IMR-90 (cell line): ENCODE measurements around the gene R3HDM2. TPM values are rescaled to one million over a fixed set of nuclear protein-coding genes. Genes with fewer than 3 reads are reported as not detected.

Experiments
- ATAC-seq: fragments of 200-7000 bp; cut with Tn5 transposase; 2 replicates; pipeline ENCODE4 v1.9.1; 2020; ENCODE audit warnings: low read depth, mild to moderate bottlenecking, moderate library complexity
- BruUV-seq: library from RNA; stranded (reverse); fragments of 400-500 nt; replicated peaks from 2 replicates; lab custom pipeline; 2021; lab: Mats Ljungman, UMichigan
- CTCF ChIA-PET: fragments of 300-600 bp; formaldehyde crosslinking; extraction: SDS; loops from one replicate; lab custom pipeline; 2021; ENCODE audit warnings: antibody characterized with exemption; lab: Yijun Ruan, JAX
- POLR2A ChIA-PET: fragments of 300-600 bp; sonication (Branson Sonifier 250); formaldehyde crosslinking; loops from one replicate; lab custom pipeline; 2022; ENCODE audit warnings: antibody characterized with exemption; ENCODE audit not compliant: unreplicated experiment; lab: Charles Lee
- DNase-seq: peaks from one replicate; pipeline ENCODE4 v3.0.0; 2013
- H2AFZ ChIP-seq: replicated peaks from 2 replicates; pipeline ENCODE3; 2013; ENCODE audit warnings: low read length, mild to moderate bottlenecking; ENCODE audit not compliant: poor library complexity
- H2AK5ac ChIP-seq: 2 replicates; pipeline ENCODE4 v1.6.1; 2013; ENCODE audit warnings: low read depth, low read length, inconsistent platforms
- H2AK9ac ChIP-seq: replicated peaks from 2 replicates; pipeline ENCODE3; 2013; ENCODE audit warnings: mild to moderate bottlenecking, low read depth, low read length, moderate library complexity; ENCODE audit not compliant: poor library complexity
- H2BK120ac ChIP-seq: 2 replicates; pipeline ENCODE4 v1.6.1; 2013; ENCODE audit warnings: low read depth, low read length, inconsistent platforms
- H2BK15ac ChIP-seq: 3 replicates; pipeline ENCODE4 v1.6.1; 2013; ENCODE audit warnings: low read depth, low read length, inconsistent platforms
- H2BK20ac ChIP-seq: 2 replicates; pipeline ENCODE4 v1.6.1; 2013; ENCODE audit warnings: low read depth, mild to moderate bottlenecking, inconsistent platforms, low read length, moderate library complexity
- H2BK5ac ChIP-seq: 2 replicates; pipeline ENCODE4 v1.6.1; 2013; ENCODE audit warnings: mild to moderate bottlenecking, low read depth, low read length, inconsistent platforms; ENCODE audit not compliant: poor library complexity, severe bottlenecking
- H3K14ac ChIP-seq: replicated peaks from 2 replicates; pipeline ENCODE4 v1.6.1; 2013; ENCODE audit warnings: low read depth, low read length, inconsistent platforms
- H3K18ac ChIP-seq: 2 replicates; pipeline ENCODE4 v1.6.1; 2013; ENCODE audit warnings: low read depth, low read length, control low read depth
- H3K23ac ChIP-seq: 2 replicates; pipeline ENCODE4 v1.6.1; 2013; ENCODE audit warnings: low read depth, low read length, inconsistent platforms
- H3K27ac ChIP-seq: 2 replicates; pipeline ENCODE4 v1.5.1; 2013; ENCODE audit warnings: mild to moderate bottlenecking, control low read depth, low read length; ENCODE audit not compliant: insufficient read depth
- H3K27me3 ChIP-seq: 2 replicates; pipeline ENCODE4 v1.6.1; 2013; ENCODE audit warnings: low read length; ENCODE audit not compliant: control insufficient read depth, insufficient read depth
- H3K36me3 ChIP-seq: 2 replicates; pipeline ENCODE4 v1.6.1; 2013; ENCODE audit warnings: low read length, mixed read lengths; ENCODE audit not compliant: control insufficient read depth, insufficient read depth
- H3K4ac ChIP-seq: 2 replicates; pipeline ENCODE4 v1.6.1; 2013; ENCODE audit warnings: low read depth, low read length, inconsistent platforms
- H3K4me1 ChIP-seq: 2 replicates; pipeline ENCODE4 v1.6.1; 2013; ENCODE audit warnings: low read length, mixed read lengths; ENCODE audit not compliant: control insufficient read depth, insufficient read depth
- H3K4me2 ChIP-seq: 2 replicates; pipeline ENCODE4 v1.6.1; 2013; ENCODE audit warnings: low read depth, mild to moderate bottlenecking, control low read depth, low read length, moderate library complexity
- H3K4me3 ChIP-seq: 2 replicates; pipeline ENCODE4 v1.5.1; 2013; ENCODE audit warnings: low read depth, mild to moderate bottlenecking, control low read depth, low read length, moderate library complexity; ENCODE audit not compliant: insufficient read depth
- H3K56ac ChIP-seq: 2 replicates; pipeline ENCODE4 v1.6.1; 2013; ENCODE audit warnings: low read length, inconsistent platforms; ENCODE audit not compliant: insufficient read depth; ENCODE audit errors: extremely low read depth
- H3K79me1 ChIP-seq, 2 experiments: 2 replicates each; pipeline ENCODE4 v1.6.1; 2013; ENCODE audit warnings: low read length in 2 of 2, inconsistent platforms in 1 of 2, low read depth in 1 of 2
- H3K9ac ChIP-seq: 2 replicates; pipeline ENCODE4 v1.6.1; 2013; ENCODE audit warnings: low read depth, low read length, control low read depth
- H3K9me1 ChIP-seq: 2 replicates; pipeline ENCODE4 v1.6.1; 2013; ENCODE audit warnings: low read length, inconsistent platforms; ENCODE audit not compliant: insufficient read depth
- H3K9me3 ChIP-seq: 2 replicates; pipeline ENCODE4 v1.6.1; 2013; ENCODE audit warnings: low read length; ENCODE audit not compliant: control insufficient read depth, insufficient read depth
- H4K20me1 ChIP-seq: 2 replicates; pipeline ENCODE4 v1.6.1; 2013; ENCODE audit warnings: low read length, inconsistent platforms; ENCODE audit not compliant: insufficient read depth
- H4K5ac ChIP-seq: 2 replicates; pipeline ENCODE4 v1.6.1; 2013; ENCODE audit warnings: mild to moderate bottlenecking, low read depth, low read length, control low read depth
- H4K8ac ChIP-seq, 2 experiments: 2 replicates each; pipeline ENCODE4 v1.6.1; 2013; ENCODE audit warnings: low read depth in 2 of 2, low read length in 2 of 2, control low read depth in 1 of 2, inconsistent platforms in 1 of 2
- H4K91ac ChIP-seq: 2 replicates; pipeline ENCODE4 v1.6.1; 2013; ENCODE audit warnings: low read depth, low read length, inconsistent platforms; ENCODE audit not compliant: insufficient read depth
- BHLHE40 ChIP-seq: fragments of 150-350 bp; IDR thresholded peaks from 2 replicates; pipeline ENCODE4 v1.6.1; 2016; ENCODE audit warnings: mild to moderate bottlenecking, low read depth, low read length
- CEBPB ChIP-seq: IDR thresholded peaks from 2 replicates; pipeline ENCODE4 v1.6.1; 2012; ENCODE audit warnings: low read depth, low read length, improper control_type of control experiment
- CHD1 ChIP-seq: IDR thresholded peaks from 2 replicates; pipeline ENCODE4 v1.6.1; 2012; ENCODE audit warnings: low read depth, low read length, improper control_type of control experiment
- CTCF ChIP-seq: conservative IDR thresholded peaks from 2 replicates; pipeline ENCODE4 v1.5.1; 2012; ENCODE audit warnings: mild to moderate bottlenecking, low read depth, low read length, improper control_type of control experiment
- ELK1 ChIP-seq: fragments of 150-350 bp; IDR thresholded peaks from 2 replicates; pipeline ENCODE4 v1.6.1; 2016; ENCODE audit warnings: low read depth, mild to moderate bottlenecking, low read length, moderate library complexity, borderline replicate concordance
- FOS ChIP-seq: fragments of 150-350 bp; IDR thresholded peaks from 2 replicates; pipeline ENCODE4 v1.6.1; 2016; ENCODE audit warnings: low read depth, low read length
- MAFK ChIP-seq: IDR thresholded peaks from 2 replicates; pipeline ENCODE4 v1.6.1; 2012; ENCODE audit warnings: low read depth, low read length, improper control_type of control experiment
- MAZ ChIP-seq: IDR thresholded peaks from 2 replicates; pipeline ENCODE4 v1.6.1; 2012; ENCODE audit warnings: low read depth, mild to moderate bottlenecking, low read length, improper control_type of control experiment, moderate library complexity, borderline replicate concordance
- MXI1 ChIP-seq: IDR thresholded peaks from 2 replicates; pipeline ENCODE4 v1.6.1; 2012; ENCODE audit warnings: low read depth, mild to moderate bottlenecking, low read length, moderate library complexity, borderline replicate concordance
- NFE2L2 ChIP-seq: fragments of 150-350 bp; IDR thresholded peaks from 2 replicates; pipeline ENCODE4 v1.6.1; 2016; ENCODE audit warnings: low read depth, mild to moderate bottlenecking, low read length
- POLR2A ChIP-seq: IDR thresholded peaks from 2 replicates; pipeline ENCODE4 v1.6.1; 2012; ENCODE audit warnings: mild to moderate bottlenecking, low read depth, low read length
- RAD21 ChIP-seq: IDR thresholded peaks from 2 replicates; pipeline ENCODE4 v1.6.1; 2012; ENCODE audit warnings: low read length, improper control_type of control experiment
- RCOR1 ChIP-seq: IDR thresholded peaks from 2 replicates; pipeline ENCODE4 v1.6.1; 2012; ENCODE audit warnings: mild to moderate bottlenecking, low read length, improper control_type of control experiment; ENCODE audit not compliant: insufficient replicate concordance
- RFX5 ChIP-seq: IDR thresholded peaks from 2 replicates; pipeline ENCODE4 v1.8.0; 2012; ENCODE audit warnings: low read depth, mild to moderate bottlenecking, low read length, moderate library complexity
- SMC3 ChIP-seq: fragments of 150-350 bp; IDR thresholded peaks from 2 replicates; pipeline ENCODE4 v1.6.1; 2016; ENCODE audit warnings: low read depth, mild to moderate bottlenecking, antibody characterized with exemption, low read length, moderate library complexity
- USF2 ChIP-seq: fragments of 150-350 bp; IDR thresholded peaks from 2 replicates; pipeline ENCODE4 v1.6.1; 2017; ENCODE audit warnings: mild to moderate bottlenecking, antibody characterized with exemption, low read length, low read depth
- WGBS, 2 experiments: methylation state at CpG; one replicate each; pipeline versions ENCODE4 v1.1.5 to v1.1.7; 2013; ENCODE audit warnings: missing lambda C conversion rate in 2 of 2; ENCODE audit not compliant: insufficient read length in 1 of 2; ENCODE audit errors: extremely low coverage in 2 of 2; 5-methylcytosine and 5-hydroxymethylcytosine counted together
- dilution Hi-C: fragments of 300-500 bp; cut with HindIII; formaldehyde crosslinking; loops from one replicate; pipeline ENCODE4 v1.14.3; 2018; ENCODE audit warnings: low sequenced_read_pairs; ENCODE audit not compliant: unreplicated experiment
- in situ Hi-C: fragments of 300-500 bp; cut with MboI; formaldehyde crosslinking; loops from 3 replicates; pipeline ENCODE4 v1.14.3; 2019; ENCODE audit warnings: low sequenced_read_pairs, inconsistent platforms, mixed read lengths
- intact Hi-C: fragments of 100-400 bp; cut with micrococcal nuclease; formaldehyde crosslinking; loops from 2 replicates; pipeline ENCODE4 v1.10.0; 2022
- polyA plus RNA-seq, 3 experiments: library from polyadenylated mRNA; depleted of rRNA; stranded (reverse); fragments of >200 nt; gene quantifications; 2 replicates each; pipeline ENCODE4 v1.2.3, GENCODE V29; 2012; ENCODE audit warnings: low replicate concordance in 1 of 3
- total RNA-seq: library from RNA; depleted of rRNA; stranded (reverse); fragments of >200 nt; gene quantifications from 2 replicates; pipeline ENCODE4 v1.2.3, GENCODE V29; 2012

R3HDM2 gene
- total and polyA plus RNA-seq, 2 of the 4 experiments (the other 2 are of a cell fraction) = 7.5 to 28.4 TPM

- Histone ChIP-seq H4K5ac (no peak overlapping the region), H3K4me3 (no peak overlapping the region), H2BK120ac (no peak overlapping the region), H4K8ac (no peak overlapping the region), H2AK5ac (no peak overlapping the region), H3K9me3 (no peaks in the 10 kb centered on the region; the same call in 1 of the 2 replicates), H3K36me3 (no peaks in the 10 kb centered on the region), H3K14ac (no peak overlapping the region), H2BK20ac (no peak overlapping the region), H2BK15ac (no peak overlapping the region), H3K4me1 (0 out of 2 replicates have a peak, but pooled peaks cover under 1% of the 10 kb centered on the region), H4K20me1 (no peaks in the 10 kb centered on the region), H3K56ac (no peak overlapping the region), H4K91ac (no peak overlapping the region), H3K23ac (no peak overlapping the region), H3K9me1 (peaks cover 6% of the 10 kb centered on the region; the same call in 1 of the 2 replicates), H3K9ac (no peak overlapping the region), H3K18ac (no peak overlapping the region), H2AFZ (no peak overlapping the region), H3K27ac (no peak overlapping the region), H3K27me3 (peaks cover 42% of the 10 kb centered on the region), H3K79me1 (no peaks in the 10 kb centered on the region), H2AK9ac (peak overlapping the region; percentile 13), H3K4ac (no peak overlapping the region), H3K4me2 (no peak overlapping the region), H2BK5ac (no peak overlapping the region)
- ChIA-PET CTCF (interaction anchor here (0.6 kb wide), 1 partner anchor 12 kb away, joined by 3 read pairs; no protein-coding TSS in a partner anchor), POLR2A (no interaction called here)
- no peak for ATAC-seq
- intact Hi-C loops (no loop called here), dilution Hi-C loops (no loop called here), in situ Hi-C loops (no loop called here)
- WGBS, 2 experiments = 97% methylated on average over 5 of the region's 14 CpGs; no CpG with 5 or more reads in 1 of the 2 experiments
- no TSS peak for BruUV-seq
- no peak for DNase-seq
- TF ChIP-seq POLR2A (no peak), RAD21 (no peak), CHD1 (no peak), USF2 (no peak), MAZ (no peak), SMC3 (no peak), ELK1 (no peak), RFX5 (no peak), NFE2L2 (no peak), FOS (no peak), MXI1 (no peak), CTCF (no peak), BHLHE40 (no peak), CEBPB (no peak), MAFK (no peak), RCOR1 (no peak)
Measured at GRCh38 chr12:57470286-57470969, 39.6 kb upstream of the R3HDM2 start.
